Bone marrow (tissue), 2 donors: ENCODE data around the gene MICU2.

Experiments used
- DNase-seq, 2 donors: peaks; one replicate each; lab custom pipeline; 2025; lab: John Stamatoyannopoulos, UW

The MICU2 gene

DNA sequence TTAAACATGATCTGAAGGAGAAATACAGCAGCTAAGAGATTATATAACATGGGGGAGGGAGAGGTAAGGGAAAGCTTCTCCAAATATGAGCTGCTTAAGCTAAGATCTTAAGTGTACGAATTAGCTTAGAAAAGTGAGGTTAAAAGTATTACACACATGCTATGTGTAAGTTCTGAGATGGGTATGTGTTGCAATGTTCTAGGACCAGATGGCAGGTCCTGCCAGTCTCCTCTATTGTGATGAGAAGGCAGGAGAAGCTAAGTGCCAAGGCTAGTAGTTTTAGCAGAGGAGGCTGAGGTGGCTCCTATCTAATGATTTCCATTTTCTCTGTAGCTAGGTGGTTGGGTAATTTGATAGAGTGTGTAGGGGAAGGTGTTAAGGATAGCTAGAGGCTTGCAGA lies 57.6 kb downstream of the MICU2 start:
- no peak for DNase-seq

GRCh38 chr13:21544515-21544914 lies 59.5 kb downstream of the MICU2 start:
- DNase-seq, result no peak

- DNase-seq, result no peak
Observed at GRCh38 chr13:21542563-21542962, 61.4 kb downstream of the MICU2 start.

DNA sequence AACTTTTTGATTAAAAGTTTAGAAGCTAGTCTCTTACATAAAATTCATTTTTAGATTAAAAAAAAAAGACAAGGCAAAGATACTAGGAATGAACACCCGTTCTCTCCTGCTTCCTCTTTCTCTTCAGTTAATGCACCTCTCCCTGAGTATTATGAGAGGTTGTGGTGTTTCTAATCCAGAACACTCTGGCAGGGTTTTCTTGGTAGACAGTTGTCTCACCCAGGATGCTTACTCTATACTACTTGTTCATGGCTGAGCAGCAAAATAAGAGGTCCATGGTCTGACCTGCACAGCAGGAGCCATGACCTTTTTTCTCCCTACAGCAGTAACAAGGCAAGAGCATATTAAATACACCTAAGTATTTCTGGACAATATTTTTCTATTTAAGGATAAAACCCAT lies 62.0 kb downstream of the MICU2 start:
- DNase-seq, result no peak

GRCh38 chr13:21541271-21541670 lies 62.7 kb downstream of the MICU2 start:
- DNase-seq, result no peak

- no peak for DNase-seq
Observed at GRCh38 chr13:21539687-21540086, 64.3 kb downstream of the MICU2 start.

DNA sequence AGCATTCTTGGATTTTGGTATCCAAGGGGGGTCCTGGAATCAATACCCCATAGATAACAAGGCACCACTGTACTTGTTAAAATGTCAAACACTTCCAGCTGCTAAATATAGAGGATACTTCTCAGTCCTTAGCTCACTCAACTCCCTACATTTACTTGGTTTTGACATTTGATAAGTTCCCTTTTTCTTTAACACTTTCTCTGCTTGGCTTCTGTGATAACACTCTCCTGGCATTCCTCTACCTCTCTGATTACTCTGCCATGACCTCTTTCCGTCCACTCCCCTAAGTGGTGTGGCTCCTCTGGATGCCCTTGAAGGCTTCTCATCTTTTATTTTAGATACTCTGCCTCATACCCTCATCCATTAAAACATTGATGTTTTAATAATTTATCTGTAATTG lies 65.2 kb downstream of the MICU2 start:
- DNase-seq, result no peak

GRCh38 chr13:21538280-21538679 lies 65.7 kb downstream of the MICU2 start:
- no peak for DNase-seq

GRCh38 chr13:21537105-21537504 lies 66.9 kb downstream of the MICU2 start:
- no peak for DNase-seq

DNA sequence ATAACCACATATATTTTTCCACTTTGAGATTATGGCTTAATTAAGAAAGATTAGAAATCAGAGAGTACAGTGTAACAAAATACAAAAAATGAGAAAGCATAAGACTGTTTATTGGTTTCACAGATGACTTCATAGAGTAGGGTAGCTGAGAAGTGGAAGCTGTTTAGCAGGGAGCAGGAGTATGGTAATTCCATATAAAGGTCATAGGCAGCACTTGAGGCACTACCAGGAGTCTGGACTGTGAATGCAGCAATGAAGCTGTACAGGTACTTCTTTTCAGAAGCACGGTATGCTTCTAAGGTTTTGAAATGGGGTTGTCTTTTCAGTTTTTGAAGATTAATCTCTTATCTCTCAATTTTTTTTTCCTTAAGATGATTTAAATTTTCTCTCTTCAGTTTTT lies 69.2 kb downstream of the MICU2 start:
- no peak for DNase-seq

GRCh38 chr13:21531455-21531854 lies 72.5 kb downstream of the MICU2 start:
- DNase-seq, result no peak

- no peak for DNase-seq
Observed at GRCh38 chr13:21530656-21531055, 73.3 kb downstream of the MICU2 start.

DNA sequence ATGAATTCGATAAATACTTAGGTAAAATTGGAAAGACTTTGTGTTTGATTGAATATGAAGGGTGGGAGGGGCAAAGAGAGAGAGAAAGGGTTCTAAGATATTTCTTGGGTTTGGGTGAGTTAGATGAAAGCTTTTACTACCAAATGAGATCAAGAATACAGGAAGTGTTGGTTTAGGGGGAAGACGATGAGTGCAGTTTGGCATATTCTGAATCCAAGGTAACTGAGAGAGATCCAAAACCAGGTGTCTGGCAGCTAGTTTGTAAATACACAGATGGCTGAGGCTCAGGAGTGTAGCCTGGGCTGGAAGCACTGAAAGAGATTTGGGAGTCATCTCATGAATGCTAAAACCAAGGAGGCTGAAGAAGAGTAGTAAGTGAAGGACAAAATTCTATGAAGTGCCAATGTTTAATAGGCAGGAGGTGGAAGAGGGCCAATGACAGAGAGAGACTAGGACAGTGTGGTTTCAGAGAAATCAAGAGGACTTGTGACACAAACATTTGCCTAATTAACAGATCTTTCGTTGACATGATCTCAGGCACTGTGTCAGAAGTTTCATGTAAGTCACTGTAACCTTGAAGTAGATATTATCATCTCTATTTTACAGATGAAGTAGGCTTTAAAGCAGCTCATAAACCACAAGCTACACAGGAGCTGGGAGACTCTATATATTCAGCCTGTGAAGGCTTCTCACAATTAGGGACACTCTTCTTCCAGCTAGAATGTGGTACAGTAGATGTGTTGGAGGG lies 74.7 kb downstream of the MICU2 start:
- no peak for DNase-seq

DNA sequence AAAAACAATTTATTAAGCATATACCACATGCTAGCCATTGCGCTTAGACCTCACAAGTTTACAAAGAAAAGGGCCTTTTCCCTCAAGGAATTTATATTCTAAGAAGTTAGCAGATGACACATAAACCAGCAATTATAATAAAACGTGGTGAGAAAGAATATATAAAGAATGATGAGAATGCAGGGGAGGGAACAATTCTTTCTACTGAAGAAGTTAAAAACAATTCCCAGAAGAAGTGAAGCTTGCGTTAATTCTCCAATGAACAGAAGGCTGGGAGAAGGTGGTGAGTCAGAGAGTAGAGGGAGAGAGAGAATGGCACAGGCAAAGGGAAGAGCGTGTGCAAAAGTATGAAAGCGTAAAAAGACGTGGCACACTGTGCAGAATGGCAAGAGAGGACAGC lies 75.4 kb downstream of the MICU2 start:
- DNase-seq, result no peak

- DNase-seq, result no peak
Observed at GRCh38 chr13:21526707-21527540, 77.0 kb downstream of the MICU2 start.

DNA sequence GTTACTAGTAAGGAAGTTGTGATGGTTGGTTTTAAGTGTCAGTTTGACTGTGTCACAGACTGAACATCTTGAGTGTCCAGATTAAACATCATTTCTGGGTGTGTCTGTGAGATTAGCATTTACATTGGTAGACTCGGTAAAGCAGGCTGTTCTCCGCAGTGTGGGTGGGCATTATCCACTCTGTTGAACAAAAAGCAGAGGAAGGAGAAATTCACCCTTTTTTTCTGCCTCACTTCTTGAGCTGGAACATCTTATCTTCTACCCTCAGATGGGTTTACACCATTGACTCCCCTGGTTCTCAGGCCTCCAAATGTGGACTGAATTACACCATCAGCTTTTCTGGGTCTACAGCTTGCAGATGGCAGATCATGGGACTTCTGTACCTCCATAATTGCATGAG lies 81.1 kb downstream of the MICU2 start:
- no peak for DNase-seq

DNA sequence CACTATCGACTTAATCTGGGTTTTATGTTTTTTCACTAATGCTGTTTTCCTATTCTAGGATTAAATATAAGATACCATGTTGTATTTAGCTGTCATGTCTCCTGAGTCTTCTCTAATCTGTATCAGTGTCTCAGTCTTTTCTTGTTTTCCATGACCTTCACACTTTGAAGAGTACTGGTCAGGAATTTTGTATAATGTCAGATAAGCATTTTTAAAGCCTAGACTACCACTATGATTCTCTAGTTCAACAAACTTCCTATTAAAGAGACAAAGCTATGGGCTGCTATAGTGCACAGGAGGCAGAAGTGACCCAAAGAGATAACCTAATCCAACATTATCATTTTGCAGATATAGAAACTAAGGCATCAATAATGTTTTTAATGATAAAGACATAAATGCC lies 81.8 kb downstream of the MICU2 start:
- DNase-seq, result no peak

DNA sequence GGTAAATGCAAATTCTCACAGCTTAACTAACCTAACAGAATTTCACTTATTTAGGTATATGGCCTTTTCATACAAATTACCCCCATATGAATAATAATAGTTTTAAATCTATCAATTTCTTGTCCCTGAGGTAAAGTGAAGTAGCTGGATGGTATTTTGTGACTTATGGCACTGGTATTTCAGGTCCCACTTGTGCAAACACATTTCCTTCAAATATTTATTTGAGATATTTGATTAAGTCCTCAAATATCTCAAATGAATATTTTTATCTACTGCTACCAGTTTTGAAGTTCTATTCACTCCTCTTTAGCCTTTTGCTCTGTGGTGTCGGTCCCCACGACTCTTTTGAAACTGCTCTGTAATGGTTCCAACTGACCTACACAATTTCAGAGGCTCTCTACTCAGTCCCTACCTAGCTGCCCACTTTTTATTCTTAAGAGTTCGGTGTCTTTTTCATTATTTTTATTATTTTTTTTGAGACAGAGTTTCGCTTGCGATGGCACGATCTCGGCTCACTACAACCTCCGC lies 85.3 kb downstream of the MICU2 start:
- DNase-seq, result no peak

DNA sequence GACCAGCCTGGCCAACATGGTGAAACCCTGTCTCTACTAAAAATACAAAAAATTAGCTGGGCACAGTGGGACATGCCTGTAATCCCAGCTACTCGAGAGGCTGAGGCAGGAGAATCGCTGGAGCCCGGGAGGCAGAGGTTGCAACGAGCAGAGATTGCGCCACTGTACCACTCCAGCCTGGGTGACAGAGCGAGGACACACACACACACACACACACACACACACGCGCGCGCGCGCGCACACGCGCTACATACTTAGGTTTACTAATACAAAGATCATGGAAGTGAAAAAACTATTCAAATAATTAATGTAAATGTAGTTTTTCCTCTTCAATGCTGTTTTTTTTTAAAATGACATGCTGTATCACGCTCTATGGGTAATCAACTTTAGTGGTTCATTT lies 86.4 kb downstream of the MICU2 start:
- no peak for DNase-seq

DNA sequence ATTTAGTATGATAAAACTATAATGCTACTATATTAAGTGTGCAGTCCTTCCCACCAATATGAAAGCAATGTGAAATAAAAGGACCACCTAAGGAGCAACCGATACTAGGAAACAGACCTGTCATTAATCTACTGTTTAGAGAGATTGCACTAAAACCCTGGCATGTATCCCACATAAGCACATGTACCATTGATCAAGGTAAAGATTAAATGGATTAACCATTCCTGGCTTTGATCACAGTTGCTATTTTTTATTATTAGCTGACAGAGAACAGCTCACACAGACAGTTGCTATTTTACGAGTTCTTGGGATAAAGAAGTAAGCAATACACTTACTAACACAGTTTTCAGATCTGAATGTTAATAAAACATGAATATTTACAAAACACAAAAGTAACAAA lies 87.2 kb downstream of the MICU2 start:
- no peak for DNase-seq

- DNase-seq, result no peak
Observed at GRCh38 chr13:21511849-21512248, 92.1 kb downstream of the MICU2 start.

DNA sequence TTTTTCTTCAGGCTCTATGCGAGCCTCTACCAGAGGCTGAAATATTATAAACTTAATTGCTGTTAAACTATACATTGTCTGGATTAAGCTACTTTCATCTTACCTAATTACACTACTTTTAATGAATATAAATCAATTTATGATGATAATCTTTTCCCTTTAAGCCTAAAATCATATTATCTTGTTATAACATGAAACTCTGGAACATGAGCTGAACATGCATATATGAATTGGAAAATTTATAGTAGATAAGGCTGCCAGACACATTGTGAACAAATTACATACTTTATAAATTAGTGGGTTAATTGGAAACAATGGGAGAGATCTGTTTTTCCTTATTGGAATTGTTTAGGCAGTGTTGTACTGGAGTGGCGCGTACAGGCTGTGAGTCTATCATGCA lies 99.6 kb downstream of the MICU2 start:
- no peak for DNase-seq

GRCh38 chr13:21501686-21502085 lies 102.3 kb downstream of the MICU2 start:
- DNase-seq, result no peak
